HG02588 (cell line): ENCODE measurements around the gene PFN2.
"Not testable (repeated sequence)": the region's sequence is repeated elsewhere in the genome, so short reads cannot be mapped to it uniquely, and the experiment has no call there.

Source experiments
- ATAC-seq: cut with Tn5 transposase; IDR thresholded peaks from one replicate; pipeline ENCODE4 v1.9.1; 2021; ENCODE audit warnings: mild to moderate bottlenecking, moderate library complexity; ENCODE audit not compliant: unreplicated experiment

PFN2 gene

GRCh38 chr3:149970716-149971402 is at the start of gene PFN2:
PFN2 (minus strand) TSS chr3:149970895; CDS start chr3:149970856, 39 bp downstream.
- peak; percentile 50 for ATAC-seq

- no peak for ATAC-seq
These were observed 45.2 kb upstream of the PFN2 start for GRCh38 chr3:150015901-150016300.

GRCh38 chr3:150014782-150015181 is 44.1 kb upstream of the PFN2 start:
- no peak for ATAC-seq

GRCh38 chr3:150013801-150014200 is 43.1 kb upstream of the PFN2 start:
- ATAC-seq: no peak

GRCh38 chr3:150006794-150007193 is 36.1 kb upstream of the PFN2 start:
- ATAC-seq: no peak

GRCh38 chr3:150005243-150006112 is 34.8 kb upstream of the PFN2 start:
- no peak for ATAC-seq

- ATAC-seq: no peak
These were observed 29.9 kb upstream of the PFN2 start for GRCh38 chr3:150000641-150001040.

- ATAC-seq: no peak
These were observed 28.7 kb upstream of the PFN2 start for GRCh38 chr3:149999421-149999820.

GRCh38 chr3:149998946-149999345 is 28.3 kb upstream of the PFN2 start:
- ATAC-seq: no peak

- no peak for ATAC-seq
These were observed 21.8 kb upstream of the PFN2 start for GRCh38 chr3:149992416-149993058.

GRCh38 chr3:149990423-149990948 is 19.8 kb upstream of the PFN2 start:
- ATAC-seq: no peak

GRCh38 chr3:149989307-149989706 is 18.6 kb upstream of the PFN2 start:
- no peak for ATAC-seq

- no peak for ATAC-seq
These were observed 12.9 kb upstream of the PFN2 start for GRCh38 chr3:149983628-149984027.

GRCh38 chr3:149983053-149983452 is 12.4 kb upstream of the PFN2 start:
- ATAC-seq: not testable (repeated sequence)

GRCh38 chr3:149981979-149982378 is 11.3 kb upstream of the PFN2 start:
- not testable (repeated sequence) for ATAC-seq

GRCh38 chr3:149977386-149977785 is 6.7 kb upstream of the PFN2 start:
- no peak for ATAC-seq

- no peak for ATAC-seq
These were observed 5.2 kb upstream of the PFN2 start for GRCh38 chr3:149975919-149976318.

GRCh38 chr3:149971403-149972075 is 844 bp upstream of the PFN2 start:
- ATAC-seq: peak; percentile 19

- peak; percentile 57 for ATAC-seq
These were observed 567 bp downstream of the PFN2 start for GRCh38 chr3:149969940-149970715.
